HG03558 (cell line): ENCODE measurements around the gene THAP4.
"Not testable (repeated sequence)": the region's sequence is repeated elsewhere in the genome, so short reads cannot be mapped to it uniquely, and the experiment has no call there.

ENCODE experiments used
- ATAC-seq: cut with Tn5 transposase; IDR thresholded peaks from one replicate; pipeline ENCODE4 v1.9.1; 2021; ENCODE audit warnings: moderate number of reproducible peaks; ENCODE audit not compliant: unreplicated experiment; ENCODE audit errors: extremely low read depth

THAP4 gene

GRCh38 chr2:241666627-241667400 lies 29.9 kb upstream of the THAP4 start:
- no peak for ATAC-seq

DNA sequence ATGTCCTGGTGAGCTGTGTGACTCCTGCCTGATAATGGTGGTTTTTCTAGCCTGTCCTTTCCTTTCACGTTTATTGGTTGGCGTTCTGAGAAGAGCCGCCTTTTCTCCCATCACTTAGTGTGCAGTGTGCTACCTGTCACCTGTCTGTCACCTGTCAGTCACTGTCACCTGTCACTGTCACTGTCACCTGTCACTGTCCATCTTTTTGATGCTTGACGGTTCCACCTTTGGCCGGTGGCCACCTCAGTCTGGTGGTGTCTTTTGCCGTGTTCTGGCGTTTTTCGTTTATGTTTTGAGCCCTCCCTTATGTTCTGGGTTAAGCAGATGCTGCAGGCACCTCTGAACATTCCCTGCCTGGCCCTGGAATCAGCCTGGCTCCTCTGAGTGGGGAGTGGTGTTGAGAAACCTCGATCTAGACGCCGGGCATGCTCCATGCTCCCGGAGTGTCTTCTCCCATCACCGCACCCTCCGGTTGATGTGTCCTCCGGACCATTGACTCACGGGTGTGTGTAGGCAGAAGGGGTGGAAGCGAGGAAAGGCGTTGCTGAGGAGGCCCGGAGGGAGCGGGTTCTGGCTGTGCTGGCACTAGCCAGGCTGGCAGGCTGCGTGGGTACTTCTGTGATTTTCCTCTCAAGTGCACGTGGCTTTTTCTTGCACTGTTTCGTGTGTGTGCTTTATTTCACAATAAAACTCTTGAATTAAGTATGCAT lies 28.9 kb upstream of the THAP4 start:
- no peak for ATAC-seq

- ATAC-seq: not testable (repeated sequence)
These were observed 25.8 kb upstream of the THAP4 start for GRCh38 chr2:241662731-241663130.

- no peak for ATAC-seq
These were observed 23.7 kb upstream of the THAP4 start for GRCh38 chr2:241660593-241661213.

DNA sequence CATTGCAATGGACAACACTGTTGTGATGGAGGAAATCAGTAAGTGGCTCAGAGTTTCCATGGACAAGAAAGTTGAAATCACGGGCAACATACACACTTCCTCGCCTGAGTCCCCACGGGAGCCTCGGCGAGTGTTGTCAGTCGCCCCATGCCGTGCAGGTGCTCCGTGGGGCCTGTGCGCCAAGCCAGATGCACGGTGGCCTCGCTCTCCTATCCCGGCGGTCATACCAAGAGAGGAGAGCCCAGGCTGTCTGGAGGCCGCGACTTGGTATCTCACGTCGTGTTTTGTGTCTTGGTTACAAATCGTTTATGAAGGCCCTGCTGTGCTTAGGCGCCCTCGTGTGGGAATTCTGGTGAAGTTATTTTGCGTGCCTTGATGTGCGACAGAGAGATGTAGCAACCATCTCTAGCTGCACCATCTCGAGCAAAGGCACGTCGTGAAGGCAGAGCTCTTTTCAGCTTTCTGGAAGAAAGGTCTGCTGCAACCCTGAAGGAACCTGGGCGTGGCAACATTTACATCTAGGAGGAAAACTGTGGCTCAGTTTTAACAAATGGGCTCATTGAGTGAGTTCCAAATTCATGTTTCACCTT lies 22.3 kb upstream of the THAP4 start:
- ATAC-seq: no peak

DNA sequence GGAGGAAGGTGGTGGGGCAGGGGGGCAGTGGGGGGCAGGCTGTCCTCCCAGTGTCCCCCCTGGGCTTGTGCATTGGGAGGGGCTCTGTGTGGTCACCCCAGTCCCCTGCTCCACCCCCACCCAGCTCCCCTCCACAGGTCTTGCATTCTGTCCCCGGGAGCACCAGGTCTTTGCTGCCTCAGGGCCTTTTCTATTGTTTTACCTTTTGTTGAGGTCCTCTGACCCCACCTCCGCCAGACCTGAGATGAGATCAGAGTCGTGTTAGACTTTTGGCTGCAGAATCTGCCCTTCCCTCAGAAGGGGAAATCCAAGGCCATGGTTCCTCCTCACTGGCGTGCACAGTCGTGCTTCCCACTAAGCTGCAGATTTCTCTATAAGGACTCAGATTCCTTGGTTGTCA lies 21.3 kb upstream of the THAP4 start:
- ATAC-seq: no peak

DNA sequence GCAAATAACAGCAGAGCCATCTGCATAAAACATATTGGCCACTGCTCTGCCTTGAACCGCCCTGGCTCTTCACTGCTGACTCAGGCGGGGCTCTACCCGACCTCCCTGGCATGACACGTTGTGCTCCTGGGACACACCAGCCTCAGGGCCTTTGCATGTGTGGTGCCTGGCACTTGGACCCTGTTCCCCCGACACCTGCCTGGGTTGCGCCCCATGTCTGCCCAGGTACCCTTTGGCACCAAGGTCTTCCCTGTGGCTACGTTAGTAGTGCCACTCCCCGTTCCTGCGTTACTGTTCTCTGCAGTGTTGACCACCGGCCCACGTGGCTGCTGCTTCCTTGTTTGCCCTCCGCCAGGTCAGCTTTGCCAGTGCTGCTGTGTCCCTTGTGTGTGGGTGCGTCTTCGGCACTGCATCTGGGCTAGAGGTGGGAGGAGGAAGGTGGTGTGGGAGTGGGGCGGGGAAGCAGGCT lies 20.9 kb upstream of the THAP4 start:
- ATAC-seq: no peak

GRCh38 chr2:241656190-241656741 lies 19.3 kb upstream of the THAP4 start:
- ATAC-seq: no peak

GRCh38 chr2:241655516-241656189 lies 18.7 kb upstream of the THAP4 start:
- no peak for ATAC-seq

- no peak for ATAC-seq
These were observed 17.6 kb upstream of the THAP4 start for GRCh38 chr2:241654551-241654950.

DNA sequence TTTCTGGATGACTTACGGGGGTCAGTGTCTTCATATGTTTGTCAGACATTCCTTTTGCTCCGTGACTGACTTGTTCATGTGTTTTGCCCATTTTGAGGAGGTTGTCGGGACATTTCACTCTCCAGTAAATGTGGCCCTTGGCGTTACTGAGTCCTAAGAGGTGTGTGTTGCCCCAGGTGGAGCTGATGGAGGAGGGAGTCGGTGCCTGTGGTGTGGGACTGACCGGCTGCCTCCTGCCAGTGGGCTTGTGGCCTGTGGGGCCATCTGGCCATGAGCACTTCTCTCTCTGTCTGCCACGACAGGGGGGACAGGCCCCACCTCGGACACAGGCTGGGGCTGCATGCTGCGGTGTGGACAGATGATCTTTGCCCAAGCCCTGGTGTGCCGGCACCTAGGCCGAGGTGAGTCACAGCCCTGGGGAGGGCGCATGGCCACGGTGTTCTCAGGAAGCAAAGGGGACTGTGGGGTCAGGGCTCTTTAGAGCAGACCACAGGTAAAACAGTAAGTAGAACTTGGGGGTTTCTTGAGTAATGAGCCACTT lies 16.3 kb upstream of the THAP4 start:
- ATAC-seq: no peak

DNA sequence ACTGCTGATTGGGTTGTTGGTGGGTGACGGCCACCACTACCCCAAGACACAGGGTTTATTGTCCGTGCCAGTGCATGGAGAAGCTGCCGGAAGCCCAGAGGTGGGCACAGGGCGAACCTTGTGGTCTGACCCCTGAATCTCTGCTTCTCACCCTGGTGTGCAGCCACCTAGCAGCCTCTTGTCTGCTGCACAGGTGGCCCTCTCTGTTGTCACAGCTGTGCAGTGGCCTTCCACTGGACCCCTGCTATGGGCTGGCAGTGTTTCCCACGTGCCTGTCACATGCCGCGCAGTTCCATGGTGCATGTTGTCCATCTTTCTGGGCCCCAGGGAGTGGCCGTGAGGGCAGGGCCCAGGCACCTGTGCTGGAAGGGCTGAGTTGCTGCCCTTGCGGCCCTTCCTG lies 15.8 kb upstream of the THAP4 start:
- no peak for ATAC-seq

DNA sequence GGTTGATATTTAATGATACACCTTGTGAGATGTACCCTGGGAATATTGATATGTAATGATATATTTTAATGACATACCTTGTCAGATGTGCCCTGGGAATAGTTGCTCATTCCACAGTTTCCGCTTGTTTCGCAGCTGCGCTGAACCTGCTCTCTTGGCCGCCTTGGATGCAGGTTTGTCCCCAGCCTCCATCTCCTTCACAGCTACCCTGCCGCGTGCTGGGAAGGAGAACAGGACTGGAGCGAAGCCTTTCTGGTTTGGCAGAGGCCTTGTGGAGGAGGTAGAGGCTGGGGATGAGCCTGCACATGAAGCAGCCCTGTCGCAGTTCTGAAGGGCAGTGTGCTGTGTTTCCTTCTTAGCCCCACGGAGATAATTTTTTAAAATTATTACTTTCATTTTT lies 15.2 kb upstream of the THAP4 start:
- ATAC-seq: no peak

DNA sequence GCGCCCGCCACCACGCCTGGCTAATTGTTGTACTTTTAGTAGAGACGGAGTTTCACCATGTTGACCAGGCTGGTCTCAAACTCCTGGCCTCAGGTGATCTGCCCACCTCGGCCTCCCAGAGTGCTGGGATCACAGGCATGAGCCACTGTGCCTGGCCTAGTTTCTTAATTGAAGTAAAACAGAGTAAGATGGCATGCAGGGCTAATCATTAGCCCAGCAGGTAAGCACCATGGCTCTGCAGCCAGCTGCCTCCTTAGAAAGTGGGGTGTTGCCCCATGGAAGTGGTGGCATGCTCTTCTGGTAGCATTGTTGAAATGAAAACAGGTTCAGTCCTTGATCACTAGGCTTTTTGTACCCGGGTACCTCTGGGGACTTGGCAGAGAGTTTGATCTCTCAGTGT lies 13.0 kb upstream of the THAP4 start:
- no peak for ATAC-seq

- ATAC-seq: no peak
These were observed 12.4 kb upstream of the THAP4 start for GRCh38 chr2:241649404-241649803.

- no peak for ATAC-seq
These were observed 11.5 kb upstream of the THAP4 start for GRCh38 chr2:241648453-241648852.

DNA sequence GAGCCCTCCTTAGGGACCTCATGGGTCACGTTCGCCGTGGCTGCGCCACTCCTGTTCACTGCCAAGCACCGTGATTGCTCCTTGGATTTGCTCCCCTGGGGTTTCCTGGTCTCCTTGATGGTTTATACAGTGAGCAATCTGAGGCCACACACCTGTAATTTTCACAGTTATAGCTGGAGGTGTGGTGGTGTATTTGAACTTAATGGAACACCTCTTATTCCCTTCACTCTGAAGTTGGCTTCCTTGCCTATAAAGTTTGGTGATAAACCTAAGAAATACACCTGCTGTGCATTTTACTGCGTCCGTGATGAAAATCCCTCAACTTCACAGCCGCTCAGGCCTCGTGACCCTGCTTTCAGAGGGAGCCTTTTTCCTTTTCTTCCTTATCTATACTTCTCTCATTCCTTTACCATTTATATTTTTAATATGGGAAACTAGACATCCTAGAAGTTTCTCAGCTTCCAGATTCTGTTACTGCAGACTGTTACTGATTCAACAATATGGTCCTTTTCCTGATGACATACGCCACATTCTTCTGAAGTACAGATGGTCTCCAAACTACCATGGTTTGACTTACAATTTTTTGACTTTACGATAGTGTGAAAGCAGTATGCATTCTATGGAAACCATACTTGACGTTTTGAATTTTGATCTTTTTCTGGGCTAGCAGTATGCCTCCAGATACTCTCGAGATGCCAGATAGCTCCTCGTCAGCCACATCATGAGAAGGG lies 9.1 kb upstream of the THAP4 start:
- no peak for ATAC-seq

GRCh38 chr2:241645056-241645914 lies 8.3 kb upstream of the THAP4 start:
- ATAC-seq: no peak
